Fibroblast of lung (primary cell): Measurements from ENCODE around the gene KCNK5.

ENCODE experiments used
- CTCF ChIP-seq, 2 donors: IDR thresholded peaks in 1 of 2; conservative IDR thresholded peaks in 1 of 2; 1 replicate in 1 of 2; 2 replicates in 1 of 2; pipeline ENCODE4 v1.5.1; 2011 to 2012; ENCODE audit warnings: low read length in 2 of 2, control low read depth in 1 of 2, inconsistent platforms in 1 of 2, low read depth in 1 of 2, mild to moderate bottlenecking in 1 of 2
- EZH2 ChIP-seq: IDR thresholded peaks from 2 replicates; pipeline ENCODE4 v1.5.1; 2012; ENCODE audit warnings: low read length, control low read depth, mild to moderate bottlenecking; ENCODE audit errors: missing control alignments

DNA sequence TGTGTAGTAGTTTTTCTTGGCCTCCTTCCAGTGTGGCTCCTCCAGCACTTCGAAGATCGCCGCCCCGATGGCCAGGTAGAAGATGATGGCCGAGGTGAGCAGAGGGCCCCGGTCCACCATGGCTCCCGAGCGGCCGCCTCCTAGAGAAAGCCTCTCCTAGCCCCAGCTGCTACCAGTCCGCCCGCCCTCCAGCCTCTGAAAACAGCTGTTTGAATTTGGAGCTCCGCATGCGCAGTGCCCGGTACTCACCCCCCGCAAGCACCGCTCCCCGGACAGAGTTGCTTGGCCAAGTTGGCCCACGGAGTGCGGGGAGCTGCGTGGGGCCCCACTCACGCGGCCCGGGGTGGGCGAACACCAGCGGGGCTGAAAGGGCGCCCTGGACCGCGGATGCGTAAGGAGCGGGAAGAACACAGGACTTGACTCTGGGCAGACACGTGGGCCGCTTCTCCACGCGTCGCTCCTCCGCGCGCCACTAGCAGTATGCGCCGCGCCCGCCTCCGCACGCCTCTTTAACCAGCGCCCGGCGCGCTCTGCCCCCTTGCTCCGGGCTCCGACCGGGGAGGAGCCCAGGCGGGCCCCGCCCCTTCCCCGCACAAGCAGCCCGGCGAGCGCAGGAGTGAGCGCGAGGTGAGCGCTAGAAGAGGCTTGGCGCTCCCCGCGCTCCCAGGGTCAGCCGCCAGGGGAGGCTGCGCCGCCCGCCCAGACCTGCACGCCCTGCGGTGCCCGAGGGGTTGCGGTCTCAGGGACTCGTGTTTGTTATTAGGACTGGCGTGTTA lies at the start of gene KCNK5:
- TF ChIP-seq CTCF (conservative IDR thresholded peaks at IDR 0.05 in 1 of 2, IDR thresholded peaks at IDR 0.05 in 1 of 2; ENCODE audit: low read depth in 1 of 2, low read length in 2 of 2) (peak; percentile 18 to 42), EZH2 (no peak)
